ENCODE data around the gene ADAD1.

ADAD1 gene

GRCh38 chr4:122456231-122457116 is 77.7 kb downstream of the ADAD1 start, which contains the start of gene IL2:
Gene IL2, minus strand, starts transcription at chr4:122456725. Its CDS starts 285 bp downstream, at chr4:122456440.
- no peak for DNase-seq

GRCh38 chr4:122458625-122459024 is 79.8 kb downstream of the ADAD1 start:
- DNase-seq: no peak

- no peak for DNase-seq
These were observed 90.6 kb downstream of the ADAD1 start for GRCh38 chr4:122469457-122469856.

GRCh38 chr4:122475233-122475632 is 96.4 kb downstream of the ADAD1 start:
- DNase-seq: no peak

GRCh38 chr4:122476126-122476525 is 97.3 kb downstream of the ADAD1 start:
- DNase-seq: no peak

- DNase-seq: no peak
These were observed 97.9 kb downstream of the ADAD1 start for GRCh38 chr4:122476745-122477144.
